GM12878 (cell line): ENCODE data around the gene RB1. TPM values are rescaled to one million over a fixed set of nuclear protein-coding genes. Genes with fewer than 3 reads are reported as not detected.

Source experiments
- EGR1 ChIP-seq, 2 experiments: IDR thresholded peaks; 1 replicate in 1 of 2; 2 replicates in 1 of 2; pipeline ENCODE4 v1.6.1; 2011 to 2012; ENCODE audit warnings: low read depth in 2 of 2, low read length in 2 of 2, borderline replicate concordance in 1 of 2, mild to moderate bottlenecking in 1 of 2, moderate library complexity in 1 of 2
- KAT2A ChIP-seq: conservative IDR thresholded peaks from 2 replicates; pipeline ENCODE4 v1.6.1; 2011; ENCODE audit warnings: low read depth, low read length; ENCODE audit not compliant: control insufficient read depth
- MEF2A ChIP-seq: IDR thresholded peaks from 2 replicates; pipeline ENCODE4 v1.6.1; 2011; ENCODE audit warnings: low read depth, mild to moderate bottlenecking, low read length, moderate library complexity; ENCODE audit not compliant: insufficient read depth
- NBN ChIP-seq: fragments of 450-650 bp; IDR thresholded peaks from 2 replicates; pipeline ENCODE4 v1.6.1; 2016
- NR2F1 ChIP-seq: fragments of 450-650 bp; conservative IDR thresholded peaks from 2 replicates; pipeline ENCODE4 v1.6.1; 2017; ENCODE audit warnings: mild to moderate bottlenecking
- RCOR1 ChIP-seq: conservative IDR thresholded peaks from 2 replicates; pipeline ENCODE4 v1.6.1; 2012; ENCODE audit warnings: low read depth, low read length, improper control_type of control experiment
- ZSCAN29 ChIP-seq: fragments of 450-650 bp; IDR thresholded peaks from 2 replicates; pipeline ENCODE4 v1.6.1; 2017; ENCODE audit warnings: mild to moderate bottlenecking, moderate library complexity
- polyA plus RNA-seq, 11 experiments: library from polyadenylated mRNA; depleted of rRNA in 4 of 11; unstranded in 6 of 11; stranded (reverse) in 5 of 11; fragments of >200 nt; fragmentation: Nextera tagmentation in 4 of 11; fragmentation: Illumina TruSeq in 1 of 11; extraction: Ambion mirVana in 4 of 11; extraction: Trizol in 1 of 11; gene quantifications; 1 replicate in 1 of 11; 2 replicates in 10 of 11; pipeline versions ENCODE4 v1.2.1 to v1.2.3, GENCODE V29; 2011 to 2016; ENCODE audit warnings: inconsistent platforms in 2 of 11, missing spikeins in 2 of 11, low read depth in 1 of 11
- total RNA-seq, 4 experiments: library from RNA; depleted of rRNA in 3 of 4; stranded (reverse); fragments of >200 nt in 3 of 4; fragmentation: Illumina TruSeq in 1 of 4; extraction: Trizol in 1 of 4; gene quantifications; 2 replicates each; pipeline versions ENCODE4 v1.2.1 to v1.2.3, GENCODE V29; 2013 to 2021
- TF ChIP-seq, protein P1 (sequence below): IDR thresholded peaks from 2 replicates; pipeline ENCODE4 v1.6.1; 2012; ENCODE audit warnings: low read depth, low read length, improper control_type of control experiment
- TF ChIP-seq, protein P2 (sequence below): fragments of 450-650 bp; IDR thresholded peaks from 2 replicates; pipeline ENCODE4 v1.6.1; 2016; ENCODE audit warnings: mild to moderate bottlenecking, moderate library complexity, borderline replicate concordance
- TF ChIP-seq, protein P3 (sequence below): fragments of 450-650 bp; IDR thresholded peaks from 2 replicates; pipeline ENCODE4 v1.6.1; 2017; ENCODE audit warnings: low read depth, mild to moderate bottlenecking, moderate library complexity

The RB1 gene
- total and polyA plus RNA-seq, 10 of the 15 experiments (the other 5 are each of a cell fraction or from before 2014, with no cell fraction given) = 2.8 to 45.0 (median 8.3) TPM

DNA sequence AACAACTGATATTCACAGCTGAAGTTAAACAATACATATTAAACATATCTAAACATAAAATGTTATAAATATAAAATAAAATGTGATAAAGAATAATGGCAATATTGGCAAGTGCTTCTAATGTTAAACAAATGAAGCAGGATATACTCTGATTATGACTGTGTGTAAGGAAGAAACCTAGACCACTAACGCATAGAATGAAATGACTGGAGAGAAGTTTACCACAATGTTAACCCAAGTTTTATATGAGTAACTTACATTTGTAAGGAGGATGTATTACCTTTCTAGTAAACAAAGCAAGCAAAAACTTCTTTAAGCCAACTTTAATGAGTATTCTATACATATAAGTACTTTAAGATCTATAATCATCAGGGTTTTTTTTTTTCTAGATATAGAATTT, 43.0 kb downstream of the RB1 start (continued):
- TF ChIP-seq EGR1 (IDR thresholded peaks at IDR 0.05; ENCODE audit: borderline replicate concordance in 1 of 2, low read depth in 2 of 2, low read length in 2 of 2) (no peak), ZSCAN29 (no peak), NR2F1 (no peak), RCOR1 (no peak), MEF2A (no peak), KAT2A (no peak), NBN (no peak)
- TF ChIP-seq, protein P1, sequence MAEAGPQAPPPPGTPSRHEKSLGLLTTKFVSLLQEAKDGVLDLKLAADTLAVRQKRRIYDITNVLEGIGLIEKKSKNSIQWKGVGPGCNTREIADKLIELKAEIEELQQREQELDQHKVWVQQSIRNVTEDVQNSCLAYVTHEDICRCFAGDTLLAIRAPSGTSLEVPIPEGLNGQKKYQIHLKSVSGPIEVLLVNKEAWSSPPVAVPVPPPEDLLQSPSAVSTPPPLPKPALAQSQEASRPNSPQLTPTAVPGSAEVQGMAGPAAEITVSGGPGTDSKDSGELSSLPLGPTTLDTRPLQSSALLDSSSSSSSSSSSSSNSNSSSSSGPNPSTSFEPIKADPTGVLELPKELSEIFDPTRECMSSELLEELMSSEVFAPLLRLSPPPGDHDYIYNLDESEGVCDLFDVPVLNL = no peak
- TF ChIP-seq, protein P2, sequence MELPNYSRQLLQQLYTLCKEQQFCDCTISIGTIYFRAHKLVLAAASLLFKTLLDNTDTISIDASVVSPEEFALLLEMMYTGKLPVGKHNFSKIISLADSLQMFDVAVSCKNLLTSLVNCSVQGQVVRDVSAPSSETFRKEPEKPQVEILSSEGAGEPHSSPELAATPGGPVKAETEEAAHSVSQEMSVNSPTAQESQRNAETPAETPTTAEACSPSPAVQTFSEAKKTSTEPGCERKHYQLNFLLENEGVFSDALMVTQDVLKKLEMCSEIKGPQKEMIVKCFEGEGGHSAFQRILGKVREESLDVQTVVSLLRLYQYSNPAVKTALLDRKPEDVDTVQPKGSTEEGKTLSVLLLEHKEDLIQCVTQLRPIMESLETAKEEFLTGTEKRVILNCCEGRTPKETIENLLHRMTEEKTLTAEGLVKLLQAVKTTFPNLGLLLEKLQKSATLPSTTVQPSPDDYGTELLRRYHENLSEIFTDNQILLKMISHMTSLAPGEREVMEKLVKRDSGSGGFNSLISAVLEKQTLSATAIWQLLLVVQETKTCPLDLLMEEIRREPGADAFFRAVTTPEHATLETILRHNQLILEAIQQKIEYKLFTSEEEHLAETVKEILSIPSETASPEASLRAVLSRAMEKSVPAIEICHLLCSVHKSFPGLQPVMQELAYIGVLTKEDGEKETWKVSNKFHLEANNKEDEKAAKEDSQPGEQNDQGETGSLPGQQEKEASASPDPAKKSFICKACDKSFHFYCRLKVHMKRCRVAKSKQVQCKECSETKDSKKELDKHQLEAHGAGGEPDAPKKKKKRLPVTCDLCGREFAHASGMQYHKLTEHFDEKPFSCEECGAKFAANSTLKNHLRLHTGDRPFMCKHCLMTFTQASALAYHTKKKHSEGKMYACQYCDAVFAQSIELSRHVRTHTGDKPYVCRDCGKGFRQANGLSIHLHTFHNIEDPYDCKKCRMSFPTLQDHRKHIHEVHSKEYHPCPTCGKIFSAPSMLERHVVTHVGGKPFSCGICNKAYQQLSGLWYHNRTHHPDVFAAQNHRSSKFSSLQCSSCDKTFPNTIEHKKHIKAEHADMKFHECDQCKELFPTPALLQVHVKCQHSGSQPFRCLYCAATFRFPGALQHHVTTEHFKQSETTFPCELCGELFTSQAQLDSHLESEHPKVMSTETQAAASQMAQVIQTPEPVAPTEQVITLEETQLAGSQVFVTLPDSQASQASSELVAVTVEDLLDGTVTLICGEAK = no peak
- TF ChIP-seq, protein P3, sequence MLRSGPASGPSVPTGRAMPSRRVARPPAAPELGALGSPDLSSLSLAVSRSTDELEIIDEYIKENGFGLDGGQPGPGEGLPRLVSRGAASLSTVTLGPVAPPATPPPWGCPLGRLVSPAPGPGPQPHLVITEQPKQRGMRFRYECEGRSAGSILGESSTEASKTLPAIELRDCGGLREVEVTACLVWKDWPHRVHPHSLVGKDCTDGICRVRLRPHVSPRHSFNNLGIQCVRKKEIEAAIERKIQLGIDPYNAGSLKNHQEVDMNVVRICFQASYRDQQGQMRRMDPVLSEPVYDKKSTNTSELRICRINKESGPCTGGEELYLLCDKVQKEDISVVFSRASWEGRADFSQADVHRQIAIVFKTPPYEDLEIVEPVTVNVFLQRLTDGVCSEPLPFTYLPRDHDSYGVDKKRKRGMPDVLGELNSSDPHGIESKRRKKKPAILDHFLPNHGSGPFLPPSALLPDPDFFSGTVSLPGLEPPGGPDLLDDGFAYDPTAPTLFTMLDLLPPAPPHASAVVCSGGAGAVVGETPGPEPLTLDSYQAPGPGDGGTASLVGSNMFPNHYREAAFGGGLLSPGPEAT = no peak
